ENCODE data around the gene ALKBH3. TPM values are rescaled to one million over a fixed set of nuclear protein-coding genes. Genes with fewer than 3 reads are reported as not detected.

The ALKBH3 gene
- total RNA-seq, 1 experiment from 2014 or later: 13.3 TPM

DNA sequence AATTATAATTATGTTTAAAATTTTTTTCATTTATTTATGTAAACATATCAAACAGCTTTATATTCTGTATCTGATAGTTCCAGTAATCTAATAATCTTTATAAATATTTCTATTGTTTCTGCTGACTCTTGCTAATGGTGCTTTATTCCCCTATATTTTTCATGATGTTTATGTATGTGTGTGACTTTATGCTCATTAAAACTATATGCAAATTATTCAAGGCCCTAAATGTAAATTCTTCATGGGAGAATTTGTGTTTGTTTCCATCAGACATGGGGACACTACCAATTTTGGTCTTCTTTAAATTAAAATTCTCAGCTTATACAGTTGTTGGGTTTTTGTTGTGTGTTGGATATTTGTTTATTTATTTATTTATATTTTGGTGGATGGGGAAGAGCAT, 13.7 kb upstream of the ALKBH3 start (continued):
- TF ChIP-seq ZNF263 (CRISPR knock-in tag; IDR thresholded peaks at IDR 0.05; ENCODE audit: low read depth) (no peak), IRF2 (CRISPR knock-in tag; IDR thresholded peaks at IDR 0.05; ENCODE audit: borderline replicate concordance, low read depth) (no peak), GABPB1 (CRISPR knock-in tag; IDR thresholded peaks at IDR 0.05) (no peak), NR3C1 (CRISPR knock-in tag; conservative IDR thresholded peaks at IDR 0.05; ENCODE audit: low read depth) (no peak), ZNF219 (CRISPR knock-in tag; IDR thresholded peaks at IDR 0.05; ENCODE audit: borderline replicate concordance) (no peak), GRHL2 (CRISPR knock-in tag; IDR thresholded peaks at IDR 0.05; ENCODE audit: insufficient replicate concordance, severe bottlenecking) (no peak)
- TF ChIP-seq, protein P1, sequence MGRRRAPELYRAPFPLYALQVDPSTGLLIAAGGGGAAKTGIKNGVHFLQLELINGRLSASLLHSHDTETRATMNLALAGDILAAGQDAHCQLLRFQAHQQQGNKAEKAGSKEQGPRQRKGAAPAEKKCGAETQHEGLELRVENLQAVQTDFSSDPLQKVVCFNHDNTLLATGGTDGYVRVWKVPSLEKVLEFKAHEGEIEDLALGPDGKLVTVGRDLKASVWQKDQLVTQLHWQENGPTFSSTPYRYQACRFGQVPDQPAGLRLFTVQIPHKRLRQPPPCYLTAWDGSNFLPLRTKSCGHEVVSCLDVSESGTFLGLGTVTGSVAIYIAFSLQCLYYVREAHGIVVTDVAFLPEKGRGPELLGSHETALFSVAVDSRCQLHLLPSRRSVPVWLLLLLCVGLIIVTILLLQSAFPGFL (CRISPR knock-in tag; IDR thresholded peaks at IDR 0.05; ENCODE audit: borderline replicate concordance): no peak
- TF ChIP-seq, protein P2, sequence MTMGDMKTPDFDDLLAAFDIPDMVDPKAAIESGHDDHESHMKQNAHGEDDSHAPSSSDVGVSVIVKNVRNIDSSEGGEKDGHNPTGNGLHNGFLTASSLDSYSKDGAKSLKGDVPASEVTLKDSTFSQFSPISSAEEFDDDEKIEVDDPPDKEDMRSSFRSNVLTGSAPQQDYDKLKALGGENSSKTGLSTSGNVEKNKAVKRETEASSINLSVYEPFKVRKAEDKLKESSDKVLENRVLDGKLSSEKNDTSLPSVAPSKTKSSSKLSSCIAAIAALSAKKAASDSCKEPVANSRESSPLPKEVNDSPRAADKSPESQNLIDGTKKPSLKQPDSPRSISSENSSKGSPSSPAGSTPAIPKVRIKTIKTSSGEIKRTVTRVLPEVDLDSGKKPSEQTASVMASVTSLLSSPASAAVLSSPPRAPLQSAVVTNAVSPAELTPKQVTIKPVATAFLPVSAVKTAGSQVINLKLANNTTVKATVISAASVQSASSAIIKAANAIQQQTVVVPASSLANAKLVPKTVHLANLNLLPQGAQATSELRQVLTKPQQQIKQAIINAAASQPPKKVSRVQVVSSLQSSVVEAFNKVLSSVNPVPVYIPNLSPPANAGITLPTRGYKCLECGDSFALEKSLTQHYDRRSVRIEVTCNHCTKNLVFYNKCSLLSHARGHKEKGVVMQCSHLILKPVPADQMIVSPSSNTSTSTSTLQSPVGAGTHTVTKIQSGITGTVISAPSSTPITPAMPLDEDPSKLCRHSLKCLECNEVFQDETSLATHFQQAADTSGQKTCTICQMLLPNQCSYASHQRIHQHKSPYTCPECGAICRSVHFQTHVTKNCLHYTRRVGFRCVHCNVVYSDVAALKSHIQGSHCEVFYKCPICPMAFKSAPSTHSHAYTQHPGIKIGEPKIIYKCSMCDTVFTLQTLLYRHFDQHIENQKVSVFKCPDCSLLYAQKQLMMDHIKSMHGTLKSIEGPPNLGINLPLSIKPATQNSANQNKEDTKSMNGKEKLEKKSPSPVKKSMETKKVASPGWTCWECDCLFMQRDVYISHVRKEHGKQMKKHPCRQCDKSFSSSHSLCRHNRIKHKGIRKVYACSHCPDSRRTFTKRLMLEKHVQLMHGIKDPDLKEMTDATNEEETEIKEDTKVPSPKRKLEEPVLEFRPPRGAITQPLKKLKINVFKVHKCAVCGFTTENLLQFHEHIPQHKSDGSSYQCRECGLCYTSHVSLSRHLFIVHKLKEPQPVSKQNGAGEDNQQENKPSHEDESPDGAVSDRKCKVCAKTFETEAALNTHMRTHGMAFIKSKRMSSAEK (CRISPR knock-in tag; IDR thresholded peaks at IDR 0.05; ENCODE audit: borderline replicate concordance): no peak

DNA sequence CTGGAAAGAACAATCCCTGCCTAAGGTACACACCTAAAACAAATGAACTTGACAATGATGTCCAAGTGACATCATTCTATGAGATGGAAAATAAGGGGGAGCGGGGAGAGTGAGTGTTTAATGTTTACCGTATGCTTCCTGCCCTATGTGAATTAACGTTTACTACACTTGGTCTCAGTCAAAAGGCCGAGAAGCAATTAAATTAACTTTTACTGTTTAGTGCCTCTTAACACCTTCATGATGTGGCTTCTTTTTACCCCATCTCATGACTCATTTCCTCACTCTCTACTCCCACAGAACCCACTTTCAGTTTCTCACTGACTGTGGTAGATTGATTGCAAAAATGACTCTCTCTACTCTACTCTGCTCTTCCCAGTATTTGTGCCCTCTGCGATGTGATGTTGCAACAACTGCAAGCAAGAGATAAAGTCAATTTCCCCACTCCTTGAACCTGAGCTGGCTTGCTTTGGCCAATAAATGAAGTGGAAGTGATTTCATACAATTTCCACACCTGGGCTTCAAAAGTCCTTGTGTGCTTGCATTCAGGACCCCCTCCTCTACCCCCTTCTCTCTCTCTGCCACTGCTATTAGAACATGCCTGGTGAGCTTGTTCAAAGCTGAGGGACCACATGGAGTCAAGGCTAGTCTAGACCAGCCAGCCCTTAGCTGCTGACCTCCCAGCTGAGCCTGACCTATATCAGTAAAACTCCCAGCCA, 11.6 kb upstream of the ALKBH3 start:
- ATAC-seq: no peak
- H3K27ac Mint-ChIP-seq: no peak overlapping the region
- no peaks in the 10 kb centered on the region for H3K4me1 Mint-ChIP-seq
- peaks cover 50% of the 10 kb centered on the region for H3K27me3 Mint-ChIP-seq (ENCODE audit: low read depth)
- no peak for DNase-seq (ENCODE audit: low spot score)
- CTCF ChIA-PET: interaction anchor here (1.1 kb wide), 1 partner anchor 17 kb away, joined by 3 read pairs; no protein-coding TSS in a partner anchor
- POLR2A ChIA-PET: no interaction called here
- H3K9me3 Mint-ChIP-seq: no peaks in the 10 kb centered on the region
- TF ChIP-seq, protein P3, sequence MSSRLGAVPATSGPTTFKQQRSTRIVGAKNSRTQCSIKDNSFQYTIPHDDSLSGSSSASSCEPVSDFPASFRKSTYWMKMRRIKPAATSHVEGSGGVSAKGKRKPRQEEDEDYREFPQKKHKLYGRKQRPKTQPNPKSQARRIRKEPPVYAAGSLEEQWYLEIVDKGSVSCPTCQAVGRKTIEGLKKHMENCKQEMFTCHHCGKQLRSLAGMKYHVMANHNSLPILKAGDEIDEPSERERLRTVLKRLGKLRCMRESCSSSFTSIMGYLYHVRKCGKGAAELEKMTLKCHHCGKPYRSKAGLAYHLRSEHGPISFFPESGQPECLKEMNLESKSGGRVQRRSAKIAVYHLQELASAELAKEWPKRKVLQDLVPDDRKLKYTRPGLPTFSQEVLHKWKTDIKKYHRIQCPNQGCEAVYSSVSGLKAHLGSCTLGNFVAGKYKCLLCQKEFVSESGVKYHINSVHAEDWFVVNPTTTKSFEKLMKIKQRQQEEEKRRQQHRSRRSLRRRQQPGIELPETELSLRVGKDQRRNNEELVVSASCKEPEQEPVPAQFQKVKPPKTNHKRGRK (CRISPR knock-in tag; IDR thresholded peaks at IDR 0.05; ENCODE audit: borderline replicate concordance): no peak
- TF ChIP-seq, protein P4, sequence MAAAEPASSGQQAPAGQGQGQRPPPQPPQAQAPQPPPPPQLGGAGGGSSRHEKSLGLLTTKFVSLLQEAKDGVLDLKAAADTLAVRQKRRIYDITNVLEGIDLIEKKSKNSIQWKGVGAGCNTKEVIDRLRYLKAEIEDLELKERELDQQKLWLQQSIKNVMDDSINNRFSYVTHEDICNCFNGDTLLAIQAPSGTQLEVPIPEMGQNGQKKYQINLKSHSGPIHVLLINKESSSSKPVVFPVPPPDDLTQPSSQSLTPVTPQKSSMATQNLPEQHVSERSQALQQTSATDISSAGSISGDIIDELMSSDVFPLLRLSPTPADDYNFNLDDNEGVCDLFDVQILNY (CRISPR knock-in tag; IDR thresholded peaks at IDR 0.05): no peak
- TF ChIP-seq, protein P5, sequence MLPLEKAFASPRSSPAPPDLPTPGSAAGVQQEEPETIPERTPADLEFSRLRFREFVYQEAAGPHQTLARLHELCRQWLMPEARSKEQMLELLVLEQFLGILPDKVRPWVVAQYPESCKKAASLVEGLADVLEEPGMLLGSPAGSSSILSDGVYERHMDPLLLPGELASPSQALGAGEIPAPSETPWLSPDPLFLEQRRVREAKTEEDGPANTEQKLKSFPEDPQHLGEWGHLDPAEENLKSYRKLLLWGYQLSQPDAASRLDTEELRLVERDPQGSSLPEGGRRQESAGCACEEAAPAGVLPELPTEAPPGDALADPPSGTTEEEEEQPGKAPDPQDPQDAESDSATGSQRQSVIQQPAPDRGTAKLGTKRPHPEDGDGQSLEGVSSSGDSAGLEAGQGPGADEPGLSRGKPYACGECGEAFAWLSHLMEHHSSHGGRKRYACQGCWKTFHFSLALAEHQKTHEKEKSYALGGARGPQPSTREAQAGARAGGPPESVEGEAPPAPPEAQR (CRISPR knock-in tag; IDR thresholded peaks at IDR 0.05): no peak
- TF ChIP-seq, protein P6, sequence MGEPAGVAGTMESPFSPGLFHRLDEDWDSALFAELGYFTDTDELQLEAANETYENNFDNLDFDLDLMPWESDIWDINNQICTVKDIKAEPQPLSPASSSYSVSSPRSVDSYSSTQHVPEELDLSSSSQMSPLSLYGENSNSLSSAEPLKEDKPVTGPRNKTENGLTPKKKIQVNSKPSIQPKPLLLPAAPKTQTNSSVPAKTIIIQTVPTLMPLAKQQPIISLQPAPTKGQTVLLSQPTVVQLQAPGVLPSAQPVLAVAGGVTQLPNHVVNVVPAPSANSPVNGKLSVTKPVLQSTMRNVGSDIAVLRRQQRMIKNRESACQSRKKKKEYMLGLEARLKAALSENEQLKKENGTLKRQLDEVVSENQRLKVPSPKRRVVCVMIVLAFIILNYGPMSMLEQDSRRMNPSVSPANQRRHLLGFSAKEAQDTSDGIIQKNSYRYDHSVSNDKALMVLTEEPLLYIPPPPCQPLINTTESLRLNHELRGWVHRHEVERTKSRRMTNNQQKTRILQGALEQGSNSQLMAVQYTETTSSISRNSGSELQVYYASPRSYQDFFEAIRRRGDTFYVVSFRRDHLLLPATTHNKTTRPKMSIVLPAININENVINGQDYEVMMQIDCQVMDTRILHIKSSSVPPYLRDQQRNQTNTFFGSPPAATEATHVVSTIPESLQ (CRISPR knock-in tag; IDR thresholded peaks at IDR 0.05): no peak
- TF ChIP-seq, protein P7, sequence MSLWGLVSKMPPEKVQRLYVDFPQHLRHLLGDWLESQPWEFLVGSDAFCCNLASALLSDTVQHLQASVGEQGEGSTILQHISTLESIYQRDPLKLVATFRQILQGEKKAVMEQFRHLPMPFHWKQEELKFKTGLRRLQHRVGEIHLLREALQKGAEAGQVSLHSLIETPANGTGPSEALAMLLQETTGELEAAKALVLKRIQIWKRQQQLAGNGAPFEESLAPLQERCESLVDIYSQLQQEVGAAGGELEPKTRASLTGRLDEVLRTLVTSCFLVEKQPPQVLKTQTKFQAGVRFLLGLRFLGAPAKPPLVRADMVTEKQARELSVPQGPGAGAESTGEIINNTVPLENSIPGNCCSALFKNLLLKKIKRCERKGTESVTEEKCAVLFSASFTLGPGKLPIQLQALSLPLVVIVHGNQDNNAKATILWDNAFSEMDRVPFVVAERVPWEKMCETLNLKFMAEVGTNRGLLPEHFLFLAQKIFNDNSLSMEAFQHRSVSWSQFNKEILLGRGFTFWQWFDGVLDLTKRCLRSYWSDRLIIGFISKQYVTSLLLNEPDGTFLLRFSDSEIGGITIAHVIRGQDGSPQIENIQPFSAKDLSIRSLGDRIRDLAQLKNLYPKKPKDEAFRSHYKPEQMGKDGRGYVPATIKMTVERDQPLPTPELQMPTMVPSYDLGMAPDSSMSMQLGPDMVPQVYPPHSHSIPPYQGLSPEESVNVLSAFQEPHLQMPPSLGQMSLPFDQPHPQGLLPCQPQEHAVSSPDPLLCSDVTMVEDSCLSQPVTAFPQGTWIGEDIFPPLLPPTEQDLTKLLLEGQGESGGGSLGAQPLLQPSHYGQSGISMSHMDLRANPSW (CRISPR knock-in tag; conservative IDR thresholded peaks at IDR 0.05; ENCODE audit: low read depth): no peak
- TF ChIP-seq FOXJ3 (CRISPR knock-in tag; IDR thresholded peaks at IDR 0.05; ENCODE audit: borderline replicate concordance): no peak
- TF ChIP-seq, protein P8, sequence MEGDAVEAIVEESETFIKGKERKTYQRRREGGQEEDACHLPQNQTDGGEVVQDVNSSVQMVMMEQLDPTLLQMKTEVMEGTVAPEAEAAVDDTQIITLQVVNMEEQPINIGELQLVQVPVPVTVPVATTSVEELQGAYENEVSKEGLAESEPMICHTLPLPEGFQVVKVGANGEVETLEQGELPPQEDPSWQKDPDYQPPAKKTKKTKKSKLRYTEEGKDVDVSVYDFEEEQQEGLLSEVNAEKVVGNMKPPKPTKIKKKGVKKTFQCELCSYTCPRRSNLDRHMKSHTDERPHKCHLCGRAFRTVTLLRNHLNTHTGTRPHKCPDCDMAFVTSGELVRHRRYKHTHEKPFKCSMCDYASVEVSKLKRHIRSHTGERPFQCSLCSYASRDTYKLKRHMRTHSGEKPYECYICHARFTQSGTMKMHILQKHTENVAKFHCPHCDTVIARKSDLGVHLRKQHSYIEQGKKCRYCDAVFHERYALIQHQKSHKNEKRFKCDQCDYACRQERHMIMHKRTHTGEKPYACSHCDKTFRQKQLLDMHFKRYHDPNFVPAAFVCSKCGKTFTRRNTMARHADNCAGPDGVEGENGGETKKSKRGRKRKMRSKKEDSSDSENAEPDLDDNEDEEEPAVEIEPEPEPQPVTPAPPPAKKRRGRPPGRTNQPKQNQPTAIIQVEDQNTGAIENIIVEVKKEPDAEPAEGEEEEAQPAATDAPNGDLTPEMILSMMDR (IDR thresholded peaks at IDR 0.05): no peak
- no peak for TF ChIP-seq IRF2 (CRISPR knock-in tag; IDR thresholded peaks at IDR 0.05; ENCODE audit: borderline replicate concordance, low read depth)
- no peak overlapping the region for H3K4me3 Mint-ChIP-seq
- H3K36me3 Mint-ChIP-seq: no peaks in the 10 kb centered on the region

Data from WTC11 (cell line).